Measurements from ENCODE around the gene PIM2. TPM values are rescaled to one million over a fixed set of nuclear protein-coding genes. Genes with fewer than 3 reads are reported as not detected.
A peak's percentile ranks its signal among the peaks of the same experiment; 100 is the strongest.

PIM2 gene
- total and polyA plus RNA-seq, 2 of the 13 experiments (the other 11 are each of a cell fraction or from before 2014, with no cell fraction given), result 14.4 to 15.8 TPM

- Histone ChIP-seq H3K27me3 (ENCODE audit: control insufficient read depth in 1 of 2, insufficient read depth in 2 of 2, low read length in 2 of 2) (no peaks in the 10 kb centered on the region), H3K9ac (ENCODE audit: insufficient read depth, low read depth, low read length) (peak overlapping the region; percentile 22; the same call in 1 of the 2 replicates), H3K36me3 (replicated peaks in 1 of 2; ENCODE audit: control insufficient read depth in 1 of 2, insufficient read depth in 2 of 2, low read length in 2 of 2) (no peaks in the 10 kb centered on the region), H3K4me3 (replicated peaks in 1 of 3; ENCODE audit: insufficient read depth in 1 of 3, low read depth in 2 of 3, low read length in 3 of 3) (peak overlapping the region in 2 of 3 experiments; percentile 18 to 43; a peak in 3 of 6 replicates), H3K27ac (ENCODE audit: extremely low read length, insufficient read depth, low read length) (peak overlapping the region; percentile 57), H3K4me2 (ENCODE audit: low read depth, low read length) (peak overlapping the region; percentile 62), H3K9me3 (ENCODE audit: low read length) (no peaks in the 10 kb centered on the region), H3K4me1 (ENCODE audit: insufficient read depth, low read length) (peaks cover 34% of the 10 kb centered on the region), H2AFZ (ENCODE audit: low read length) (peak overlapping the region; percentile 27), H3K79me2 (ENCODE audit: insufficient read depth, low read length) (peaks cover 4% of the 10 kb centered on the region), H4K20me1 (ENCODE audit: insufficient read depth, low read length) (no peaks in the 10 kb centered on the region)
- 0% methylated on average over 2 of the region's 5 CpGs for WGBS (ENCODE audit: low lambda C conversion rate)
- intact Hi-C loops (cut with micrococcal nuclease; ENCODE audit: unreplicated experiment) (no loop called here), in situ Hi-C loops (cut with HindIII; ENCODE audit: extremely low pct_ligation_motif_present, low pct_unique_long_range_greater_than_20kb) (no loop called here)
- ChIA-PET CTCF (ENCODE audit: low intra/inter-chr PET ratio, low total read pairs) (no interaction called here), POLR2A (interaction anchor here (0.9 to 1.7 kb wide), 3 partner anchors 41 to 229 kb away, joined by 3 to 8 read pairs (median 5); partner anchors contain the start of genes GRIPAP1 and TFE3)
- FAIRE-seq (peak; percentile 65), ATAC-seq (peak; percentile 62), DNase-seq (ENCODE audit: low spot score) (peak; percentile 47)
- BruUV-seq (replicated peaks), result no TSS peak
- TF ChIP-seq CHD4 (IDR thresholded peaks at IDR 0.05; ENCODE audit: borderline replicate concordance, low read length), result no peak
- TF ChIP-seq LCORL (IDR thresholded peaks at IDR 0.05), result no peak
- 0 out of 2 replicates have a peak, but pooled peaks have one; percentile 19 for TF ChIP-seq LCORL (CRISPR knock-in tag; IDR thresholded peaks at IDR 0.05)
- TF ChIP-seq UBTF (CRISPR knock-in tag; IDR thresholded peaks at IDR 0.05), result peak; percentile 34; the same call in 1 of the 2 replicates
- no peak for TF ChIP-seq ZNF367 (CRISPR knock-in tag; IDR thresholded peaks at IDR 0.05; ENCODE audit: borderline replicate concordance)
- peak; percentile 52; the same call in 1 of the 2 replicates for TF ChIP-seq ZFX (CRISPR knock-in tag; IDR thresholded peaks at IDR 0.05; ENCODE audit: low read depth)
- no peak for TF ChIP-seq ZNF850 (CRISPR knock-in tag; conservative IDR thresholded peaks at IDR 0.05)
- 0 out of 2 replicates have a peak, but pooled peaks have one; percentile 16 for TF ChIP-seq PHF8 (CRISPR knock-in tag; IDR thresholded peaks at IDR 0.05)
- TF ChIP-seq ZNF792 (CRISPR knock-in tag; IDR thresholded peaks at IDR 0.05), result peak; percentile 64; the same call in 1 of the 2 replicates
- TF ChIP-seq SOX6 (IDR thresholded peaks at IDR 0.05), result no peak
- TF ChIP-seq SOX6 (CRISPR knock-in tag; IDR thresholded peaks at IDR 0.05), result peak; percentile 12; the same call in 1 of the 2 replicates
- peak; percentile 48 for TF ChIP-seq ZNF687 (CRISPR knock-in tag; IDR thresholded peaks at IDR 0.05)
- TF ChIP-seq ZNF292 (CRISPR knock-in tag; IDR thresholded peaks at IDR 0.05; ENCODE audit: borderline replicate concordance, low read depth), result peak; percentile 33; the same call in 1 of the 2 replicates
- peak; percentile 57 for TF ChIP-seq TEAD3 (CRISPR knock-in tag; optimal IDR thresholded peaks at IDR 0.05; ENCODE audit: borderline replicate concordance)
- peak; percentile 84 for TF ChIP-seq PRDM15 (CRISPR knock-in tag; IDR thresholded peaks at IDR 0.05)
Observed at GRCh38 chrX:48961585-48962091, 42.8 kb upstream of the PIM2 start.

Data from HepG2 (cell line).